GM23248 (cell line): ENCODE measurements around the gene SERPINA12. TPM values are rescaled to one million over a fixed set of nuclear protein-coding genes. Genes with fewer than 3 reads are reported as not detected.

Experiments used
- DNase-seq: peaks from one replicate; pipeline ENCODE4 v3.0.0-alpha.2; 2015
- H2AFZ ChIP-seq: fragments of 200-600 bp; sonication (generic); 2 replicates; pipeline ENCODE4 v1.6.1; 2016; ENCODE audit warnings: antibody characterized with exemption
- H3F3A ChIP-seq: fragments of 200-600 bp; sonication (generic); 2 replicates; pipeline ENCODE4 v1.6.1; 2016; ENCODE audit warnings: mild to moderate bottlenecking, antibody characterized with exemption, mixed run types; ENCODE audit not compliant: insufficient read depth
- H3K27ac ChIP-seq: fragments of 200-600 bp; sonication (generic); 2 replicates; pipeline ENCODE4 v1.5.1; 2016; ENCODE audit warnings: mild to moderate bottlenecking
- H3K27me3 ChIP-seq: fragments of 200-600 bp; sonication (generic); replicated peaks from 2 replicates; pipeline ENCODE4 v1.6.1; 2016; ENCODE audit warnings: mild to moderate bottlenecking; ENCODE audit not compliant: insufficient read depth
- H3K36me3 ChIP-seq: fragments of 200-600 bp; sonication (generic); 2 replicates; pipeline ENCODE4 v1.6.1; 2016; ENCODE audit warnings: low read depth, mild to moderate bottlenecking
- H3K4me1 ChIP-seq: fragments of 200-600 bp; sonication (generic); 2 replicates; pipeline ENCODE4 v1.6.1; 2016; ENCODE audit warnings: mild to moderate bottlenecking; ENCODE audit not compliant: insufficient read depth
- H3K4me2 ChIP-seq: fragments of 200-600 bp; sonication (generic); one replicate; pipeline ENCODE4 v1.6.1; 2016; ENCODE audit warnings: mild to moderate bottlenecking; ENCODE audit not compliant: unreplicated experiment
- H3K4me3 ChIP-seq: fragments of 200-600 bp; sonication (generic); 2 replicates; pipeline ENCODE4 v1.5.1; 2016; ENCODE audit warnings: mild to moderate bottlenecking
- H3K79me2 ChIP-seq: fragments of 200-600 bp; sonication (generic); 2 replicates; pipeline ENCODE4 v1.6.1; 2016; ENCODE audit warnings: mild to moderate bottlenecking; ENCODE audit not compliant: insufficient read depth
- H3K9ac ChIP-seq: fragments of 200-600 bp; sonication (generic); 2 replicates; pipeline ENCODE4 v1.6.1; 2016; ENCODE audit warnings: mild to moderate bottlenecking
- H3K9me2 ChIP-seq: fragments of 200-600 bp; sonication (generic); 2 replicates; pipeline ENCODE4 v1.6.1; 2016; ENCODE audit warnings: mixed run types, mild to moderate bottlenecking, moderate library complexity; ENCODE audit not compliant: insufficient read depth
- H3K9me3 ChIP-seq: fragments of 200-600 bp; sonication (generic); one replicate; pipeline ENCODE4 v1.6.1; 2017; ENCODE audit warnings: low read depth
- H4K20me1 ChIP-seq: fragments of 200-600 bp; sonication (generic); 2 replicates; pipeline ENCODE4 v1.6.0; 2016; ENCODE audit not compliant: insufficient read depth
- EZH2 ChIP-seq: fragments of 200-600 bp; sonication (generic); IDR thresholded peaks from 2 replicates; pipeline ENCODE4 v1.6.1; 2018; ENCODE audit warnings: antibody characterized with exemption, mild to moderate bottlenecking; ENCODE audit not compliant: insufficient read depth, poor library complexity, severe bottlenecking
- EZH2phosphoT487 ChIP-seq: fragments of 200-600 bp; sonication (generic); IDR thresholded peaks from 2 replicates; pipeline ENCODE4 v1.6.1; 2018; ENCODE audit warnings: antibody characterized with exemption, moderate library complexity, mild to moderate bottlenecking, low read depth; ENCODE audit not compliant: insufficient read depth
- WGBS, 2 experiments: methylation state at CpG; one replicate each; pipeline ENCODE4 v1.1.6; 2015 to 2017; ENCODE audit warnings: low lambda C conversion rate in 2 of 2, low coverage in 1 of 2; ENCODE audit errors: missing lambda C conversion rate in 2 of 2; 5-methylcytosine and 5-hydroxymethylcytosine counted together
- in situ Hi-C: fragments of 300-500 bp; cut with MboI; formaldehyde crosslinking; loops from 2 replicates; pipeline ENCODE4 v1.15.0; 2020
- polyA plus RNA-seq: library from polyadenylated mRNA; unstranded; fragments of >200 nt; fragmentation: Nextera tagmentation; extraction: Ambion mirVana; gene quantifications from 2 replicates; pipeline ENCODE4 v1.2.1, GENCODE V29; 2016
- total RNA-seq: library from RNA; depleted of rRNA; stranded (reverse); fragments of >200 nt; shearing (Covaris generic); gene quantifications from 2 replicates; pipeline ENCODE4 v1.2.3, GENCODE V29; 2014; rRNA removed

SERPINA12 gene, protein sequence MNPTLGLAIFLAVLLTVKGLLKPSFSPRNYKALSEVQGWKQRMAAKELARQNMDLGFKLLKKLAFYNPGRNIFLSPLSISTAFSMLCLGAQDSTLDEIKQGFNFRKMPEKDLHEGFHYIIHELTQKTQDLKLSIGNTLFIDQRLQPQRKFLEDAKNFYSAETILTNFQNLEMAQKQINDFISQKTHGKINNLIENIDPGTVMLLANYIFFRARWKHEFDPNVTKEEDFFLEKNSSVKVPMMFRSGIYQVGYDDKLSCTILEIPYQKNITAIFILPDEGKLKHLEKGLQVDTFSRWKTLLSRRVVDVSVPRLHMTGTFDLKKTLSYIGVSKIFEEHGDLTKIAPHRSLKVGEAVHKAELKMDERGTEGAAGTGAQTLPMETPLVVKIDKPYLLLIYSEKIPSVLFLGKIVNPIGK
- total RNA-seq: not detected in 2 replicates
- polyA plus RNA-seq: not detected in 2 replicates

- H2AFZ ChIP-seq: no peak within 1 kb of the TSS
- no peak within 1 kb of the TSS for H3K27ac ChIP-seq
- H3K36me3 ChIP-seq: no peaks in the 10 kb centered on the region
- no peak within 1 kb of the TSS for H3K9ac ChIP-seq
- no peaks in the 10 kb centered on the region for H3F3A ChIP-seq
- no peaks in the 10 kb centered on the region for H3K4me1 ChIP-seq
- no peaks in the 10 kb centered on the region for H3K79me2 ChIP-seq
- H3K4me3 ChIP-seq: no peak within 1 kb of the TSS
- no peaks in the 10 kb centered on the region for H4K20me1 ChIP-seq
- H3K9me3 ChIP-seq: no peaks in the 10 kb centered on the region
- H3K27me3 ChIP-seq: peaks cover 9% of the 10 kb centered on the region; the same call in 1 of the 2 replicates
- TF ChIP-seq EZH2: no peak
- no peak within 1 kb of the TSS for H3K4me2 ChIP-seq
- no peaks in the 10 kb centered on the region for H3K9me2 ChIP-seq
- no peak for DNase-seq
- in situ Hi-C loops: no loop called here
- 16 to 26% methylated on average over 3 of the region's 3 CpGs for WGBS, 2 experiments
Measured at GRCh38 chr14:94509356-94509755, at the start of gene SERPINA12. TSS of gene SERPINA12 (minus strand) at chr14:94509469. CDS start at chr14:94498397, 11,072 bp downstream.

DNA sequence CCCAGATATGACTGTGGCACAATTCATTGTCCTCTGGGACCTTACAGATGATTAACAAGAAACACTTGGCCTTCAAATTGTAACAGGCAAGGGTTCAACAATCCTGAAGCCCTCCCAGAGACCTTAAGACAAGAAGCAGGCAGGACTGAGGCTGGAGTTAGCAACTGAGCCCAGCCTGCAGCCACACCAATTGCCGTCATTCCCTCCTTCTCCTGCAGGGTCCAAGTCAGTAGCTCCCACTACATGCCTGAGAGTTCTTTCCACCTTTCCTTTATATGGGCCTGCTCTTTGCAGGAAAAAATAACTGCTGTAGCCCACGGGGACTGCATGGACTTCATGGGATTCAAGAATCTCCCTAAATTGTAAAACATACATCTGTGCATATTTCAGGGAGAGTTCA is 49.6 kb upstream of the SERPINA12 start:
- H3F3A ChIP-seq: no peaks in the 10 kb centered on the region
- no peak for DNase-seq
- no peaks in the 10 kb centered on the region for H3K4me1 ChIP-seq
- in situ Hi-C loops: no loop called here
- no peak overlapping the region for H3K9ac ChIP-seq
- H4K20me1 ChIP-seq: no peaks in the 10 kb centered on the region
- TF ChIP-seq EZH2phosphoT487: no peak
- TF ChIP-seq EZH2: no peak
- H2AFZ ChIP-seq: no peak overlapping the region
- no peak overlapping the region for H3K4me2 ChIP-seq
- H3K9me2 ChIP-seq: no peaks in the 10 kb centered on the region
- no peaks in the 10 kb centered on the region for H3K9me3 ChIP-seq
- no peak overlapping the region for H3K27ac ChIP-seq
- H3K36me3 ChIP-seq: no peaks in the 10 kb centered on the region
- H3K4me3 ChIP-seq: no peak overlapping the region
- peaks cover 7% of the 10 kb centered on the region; the same call in 1 of the 2 replicates for H3K27me3 ChIP-seq
- no peaks in the 10 kb centered on the region for H3K79me2 ChIP-seq
- WGBS, 2 experiments: 30 to 38% methylated on average over 2 of the region's 2 CpGs

- DNase-seq: no peak
- no peak overlapping the region for H3K4me2 ChIP-seq
- H3K36me3 ChIP-seq: no peaks in the 10 kb centered on the region
- no peaks in the 10 kb centered on the region for H3K9me3 ChIP-seq
- no peaks in the 10 kb centered on the region for H4K20me1 ChIP-seq
- no peak overlapping the region for H3K27ac ChIP-seq
- WGBS, 2 experiments: 91 to 100% methylated on average over 1 of the region's 1 CpG
- no peak overlapping the region for H3K4me3 ChIP-seq
- TF ChIP-seq EZH2phosphoT487 (no peak), EZH2 (no peak)
- no peaks in the 10 kb centered on the region for H3K4me1 ChIP-seq
- no peaks in the 10 kb centered on the region for H3K79me2 ChIP-seq
- H3K9me2 ChIP-seq: no peaks in the 10 kb centered on the region
- H3F3A ChIP-seq: no peaks in the 10 kb centered on the region
- H3K9ac ChIP-seq: no peak overlapping the region
- in situ Hi-C loops: no loop called here
- no peak overlapping the region for H2AFZ ChIP-seq
- H3K27me3 ChIP-seq: peaks cover 7% of the 10 kb centered on the region
Measured at GRCh38 chr14:94557327-94557726, 48.1 kb upstream of the SERPINA12 start.

- Histone ChIP-seq H3K9ac (no peak overlapping the region), H3K9me2 (no peaks in the 10 kb centered on the region), H3K79me2 (no peaks in the 10 kb centered on the region), H3K27me3 (peaks cover 7% of the 10 kb centered on the region), H3K4me1 (no peaks in the 10 kb centered on the region), H4K20me1 (no peaks in the 10 kb centered on the region), H3K9me3 (no peaks in the 10 kb centered on the region), H3K27ac (no peak overlapping the region), H3F3A (no peaks in the 10 kb centered on the region), H2AFZ (no peak overlapping the region), H3K4me2 (no peak overlapping the region), H3K4me3 (no peak overlapping the region), H3K36me3 (no peaks in the 10 kb centered on the region)
- no peak for DNase-seq
- 70% methylated on average over 9 of the region's 9 CpGs for WGBS, 2 experiments
- no peak for TF ChIP-seq EZH2
- no peak for TF ChIP-seq EZH2phosphoT487
- in situ Hi-C loops: no loop called here
Measured at GRCh38 chr14:94555991-94556390, 46.7 kb upstream of the SERPINA12 start.
